Activated CD4-positive, alpha-beta T cell treated with anti-CD3 and anti-CD28 coated beads for 24 hours (primary cell): Measurements from ENCODE around the gene MAST1.
"Not testable (repeated sequence)": the region's sequence is repeated elsewhere in the genome, so short reads cannot be mapped to it uniquely, and the experiment has no call there.

Experiments
- DNase-seq, 2 donors: peaks; one replicate each; pipeline ENCODE4 v3.0.0-alpha.2; 2020; ENCODE audit warnings: low read depth in 2 of 2

Gene MAST1

GRCh38 chr19:12893582-12893981 is 55.3 kb downstream of the MAST1 start:
- no peak for DNase-seq

DNA sequence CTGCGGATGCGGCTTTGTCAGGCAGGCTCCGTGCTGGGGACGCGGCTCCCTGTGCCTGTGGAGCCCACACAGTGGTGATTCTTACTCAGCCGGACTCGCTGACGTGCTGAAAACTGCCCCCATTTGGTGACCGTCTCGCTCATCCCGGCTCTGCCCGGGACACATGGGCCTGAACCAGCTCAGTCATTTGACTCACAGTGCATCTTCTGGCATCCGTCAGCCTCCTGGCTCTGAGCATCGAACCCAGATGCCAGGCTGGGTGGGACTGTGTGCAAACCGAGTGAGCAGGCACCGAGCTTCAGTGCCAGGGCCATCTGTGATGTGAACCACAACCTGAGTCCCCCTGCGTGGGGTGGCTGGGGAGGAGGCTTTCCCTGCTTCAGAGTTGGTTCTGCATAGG is 58.1 kb downstream of the MAST1 start:
- no peak for DNase-seq

GRCh38 chr19:12899891-12900518 is 61.7 kb downstream of the MAST1 start:
- DNase-seq, result no peak

GRCh38 chr19:12907166-12907565 is 68.9 kb downstream of the MAST1 start:
- no peak for DNase-seq

DNA sequence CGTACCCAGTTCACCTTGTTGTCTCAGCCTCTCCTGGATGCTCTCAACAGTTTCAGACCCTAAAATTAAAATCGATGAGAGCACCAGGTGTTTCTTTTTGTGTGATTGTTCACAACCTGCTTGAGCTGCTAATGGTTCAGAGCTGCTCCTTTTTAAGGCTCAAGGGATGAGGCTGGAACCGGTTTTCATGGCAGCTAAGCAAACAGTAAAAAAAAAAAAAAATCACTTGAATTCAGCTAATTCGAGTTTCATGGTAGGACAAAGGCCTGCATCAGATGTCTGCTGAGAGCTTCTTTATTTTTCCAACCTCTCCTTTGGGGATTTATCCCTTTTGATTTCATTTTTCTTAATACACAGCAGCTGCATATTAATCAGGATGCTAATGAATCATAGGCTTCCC is 74.3 kb downstream of the MAST1 start:
- DNase-seq, result no peak

GRCh38 chr19:12913011-12913561 is 74.8 kb downstream of the MAST1 start:
- DNase-seq, result no peak

DNA sequence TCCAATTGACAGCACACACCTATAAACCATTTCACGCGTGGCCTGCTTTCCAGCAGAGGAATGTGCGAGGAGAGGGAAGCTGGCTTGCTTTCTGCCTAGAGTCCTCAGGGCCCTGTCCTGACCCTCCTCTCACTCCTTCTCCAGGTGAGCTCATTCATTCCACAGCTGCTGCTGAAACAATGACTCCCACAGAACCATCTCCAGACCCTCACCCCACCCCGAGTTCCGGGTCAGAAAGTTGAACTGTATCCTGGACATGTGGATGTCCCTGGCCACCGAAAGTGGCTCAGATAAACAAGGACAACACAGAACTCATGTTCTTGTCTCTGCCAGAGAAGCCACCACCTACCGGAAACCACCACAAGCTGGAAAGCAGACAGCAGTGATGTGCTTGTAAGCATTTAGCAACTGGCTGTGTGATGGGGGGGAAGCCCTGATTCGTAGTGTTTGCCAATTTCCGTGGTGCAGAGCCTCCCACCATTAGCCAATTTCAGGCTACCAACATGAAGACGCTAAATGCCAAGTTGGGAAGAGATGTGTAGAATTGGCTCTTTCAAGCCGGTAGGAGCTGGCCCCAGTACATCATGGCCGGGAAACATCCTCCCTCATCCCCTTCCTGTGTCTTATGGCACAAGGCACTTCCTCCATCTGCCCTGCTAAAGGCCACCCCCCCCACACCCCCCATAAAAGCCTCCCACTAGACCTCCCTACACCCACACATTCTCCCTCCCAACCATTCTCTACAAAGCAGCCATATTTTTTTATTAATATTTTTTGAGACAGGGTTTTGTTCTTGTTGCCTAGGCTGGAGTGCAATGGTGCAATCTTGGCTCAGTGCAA is 75.8 kb downstream of the MAST1 start:
- peak in 1 of 2 donors; percentile 19 for DNase-seq

- not testable (repeated sequence) for DNase-seq
Observed at GRCh38 chr19:12915860-12916259, 77.5 kb downstream of the MAST1 start.

- no peak for DNase-seq
Observed at GRCh38 chr19:12918253-12918652, 79.9 kb downstream of the MAST1 start.

- DNase-seq, result no peak
Observed at GRCh38 chr19:12921047-12921446, 82.7 kb downstream of the MAST1 start.

DNA sequence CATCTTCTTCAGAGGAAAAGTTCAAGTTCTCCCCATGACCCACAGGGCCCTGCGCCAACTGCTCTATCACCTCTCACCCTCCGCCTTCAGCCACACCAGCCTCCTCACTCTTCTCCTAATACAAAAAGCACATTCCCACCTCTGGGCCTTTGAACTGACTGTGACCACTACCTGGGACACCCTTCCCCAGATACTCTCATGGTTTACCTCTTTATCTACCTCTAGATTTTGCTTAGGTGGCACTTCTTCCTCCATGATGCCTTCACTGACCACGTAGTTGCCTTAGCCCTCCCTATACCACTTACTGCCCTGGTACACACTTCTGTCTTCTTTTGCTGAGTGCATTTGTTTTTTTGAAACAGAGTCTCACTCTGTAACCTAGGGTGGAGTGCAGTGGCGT is 84.6 kb downstream of the MAST1 start:
- DNase-seq, result no peak
